Motor neuron (in vitro differentiated cells): ENCODE data around the gene NOBOX. TPM values are rescaled to one million over a fixed set of nuclear protein-coding genes. Genes with fewer than 3 reads are reported as not detected.
A peak's percentile ranks its signal among the peaks of the same experiment; 100 is the strongest.

Source experiments
- ATAC-seq, 8 experiments: fragments of 200-7000 bp; cut with Tn5 transposase; replicated peaks in 6 of 8; 2 replicates each; pipeline ENCODE4 v1.8.0; 2021; ENCODE audit warnings: mild to moderate bottlenecking in 8 of 8, moderate library complexity in 8 of 8
- H3K27ac ChIP-seq, 2 donors: fragments of 250-450 bp; sonication (Bioruptor Pico); 2 replicates each; pipeline ENCODE4 v1.9.0; 2021; ENCODE audit warnings: antibody characterized with exemption in 2 of 2, mild to moderate bottlenecking in 2 of 2, moderate library complexity in 1 of 2
- H3K4me1 ChIP-seq, 2 donors: fragments of 250-450 bp; sonication (Bioruptor Pico); replicated peaks in 1 of 2; 2 replicates each; pipeline ENCODE4 v1.6.1; 2021; ENCODE audit warnings: antibody characterized with exemption in 2 of 2, mild to moderate bottlenecking in 2 of 2, moderate library complexity in 1 of 2
- H3K4me3 ChIP-seq, 5 donors: fragments of 250-450 bp; sonication (Bioruptor Pico); 2 replicates each; pipeline ENCODE4 v1.9.0; 2021; ENCODE audit warnings: antibody characterized with exemption in 5 of 5, mild to moderate bottlenecking in 5 of 5, moderate library complexity in 4 of 5
- WGBS, 10 experiments: fragments of 450-650 bp; shearing (Covaris generic); methylation state at CpG; one replicate each; pipeline ENCODE4 v1.0.0; 2022; 5-methylcytosine and 5-hydroxymethylcytosine counted together
- in situ Hi-C, 9 experiments: fragments of 400-800 bp; cut with MboI; loops; one replicate each; pipeline ENCODE4 v1.15.0; 2021; ENCODE audit warnings: low sequenced_read_pairs in 9 of 9, low pct_unique_long_range_greater_than_20kb in 2 of 9; ENCODE audit not compliant: unreplicated experiment in 9 of 9
- total RNA-seq, 8 experiments: library from RNA; unstranded; fragments of 300-600 nt; gene quantifications; 2 replicates each; pipeline versions ENCODE4 v1.2.3 to v1.2.4, GENCODE V29; 2022

The NOBOX gene
- total RNA-seq, 8 experiments from 2014 or later = 0.28 to 0.31 TPM; not detected in 6

DNA sequence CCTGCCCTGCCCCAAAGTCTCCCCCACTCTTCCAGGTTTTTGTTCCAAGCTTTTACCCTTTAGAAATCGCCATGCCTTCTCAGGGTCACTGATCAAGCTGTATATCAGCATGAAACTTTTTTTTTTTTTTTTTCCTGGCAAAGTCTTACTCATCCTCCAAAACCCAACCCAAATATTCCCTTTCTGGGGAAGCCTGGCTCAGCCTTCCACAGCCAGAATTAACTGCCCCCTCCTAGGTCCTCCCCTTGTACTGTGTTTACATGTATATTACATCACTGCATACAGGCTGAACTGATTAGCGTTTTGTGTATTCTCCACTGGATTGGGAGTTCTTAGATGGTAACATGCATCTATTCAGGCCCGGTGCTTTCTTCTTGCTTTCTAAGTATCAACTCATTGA is 4.6 kb upstream of the NOBOX start:
- 0 to 100% (median 24%) methylated on average over 1 to 3 of the region's 3 CpGs; no CpG with 5 or more reads in 3 of the 10 experiments for WGBS, 10 experiments
- no peak overlapping the region for H3K4me3 ChIP-seq
- H3K27ac ChIP-seq = no peak overlapping the region
- in situ Hi-C loops = no loop called here
- peak in 3 of 8 experiments; percentile 19 to 95 (median 74) for ATAC-seq
- H3K4me1 ChIP-seq = peaks cover 0 to 5% of the 10 kb centered on the region in 2 donors

DNA sequence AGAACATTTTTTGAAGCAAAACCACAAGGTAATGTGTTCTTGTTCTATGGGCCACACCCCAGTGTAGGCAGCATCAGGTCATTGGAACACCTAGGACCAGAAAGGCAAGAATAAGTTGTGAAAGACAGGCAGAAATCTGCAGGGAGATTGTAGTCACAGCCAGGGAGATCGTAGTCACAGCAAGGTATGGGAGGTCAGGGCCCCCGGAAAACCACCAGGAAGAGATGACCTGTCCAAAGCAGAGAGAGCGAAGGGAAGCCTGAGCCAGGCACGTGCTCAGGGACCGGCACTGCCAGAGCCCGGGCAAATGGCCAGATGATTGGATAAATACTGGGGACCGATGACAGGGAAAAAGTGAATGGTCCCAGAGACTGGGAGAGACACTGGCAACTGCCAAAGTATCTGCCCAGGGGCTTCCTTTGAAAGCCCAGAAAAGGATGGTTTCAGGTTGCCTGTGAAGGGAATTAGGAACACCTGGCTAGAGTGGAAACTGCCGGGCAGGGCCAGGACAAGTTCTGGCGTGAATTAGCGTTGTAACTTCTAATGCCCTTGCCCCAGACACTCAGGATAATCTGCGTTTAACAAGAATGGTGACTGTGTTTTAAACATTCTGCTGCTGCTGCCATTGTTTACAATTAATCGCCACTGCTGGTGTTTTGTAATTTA is 3.9 kb upstream of the NOBOX start:
- H3K4me3 ChIP-seq = no peak overlapping the region
- H3K4me1 ChIP-seq = peaks cover 0 to 5% of the 10 kb centered on the region in 2 donors
- 10 to 100% (median 76%) methylated on average over 2 to 10 of the region's 12 CpGs for WGBS, 10 experiments
- ATAC-seq = no peak
- in situ Hi-C loops = no loop called here
- no peak overlapping the region for H3K27ac ChIP-seq

DNA sequence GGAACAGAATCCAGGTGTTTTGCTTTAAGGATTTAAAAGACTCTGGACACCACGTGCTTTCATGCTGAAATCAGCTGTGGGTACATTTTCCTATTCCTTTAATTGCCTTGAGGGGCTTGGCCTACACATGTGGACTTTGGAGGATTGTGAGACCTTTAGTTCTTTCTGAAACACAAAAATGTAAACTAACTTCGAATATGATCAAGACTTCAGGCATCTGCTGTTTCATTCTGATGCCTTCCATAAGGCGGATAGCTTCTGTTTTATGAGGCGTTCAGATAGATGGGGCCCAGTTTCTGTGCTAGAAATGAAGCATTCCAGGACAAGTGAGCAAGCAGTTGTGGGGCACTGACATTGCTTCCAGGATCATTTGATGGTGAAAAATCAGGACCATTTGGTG is 1.5 kb upstream of the NOBOX start:
- H3K4me1 ChIP-seq = no peaks in the 10 kb centered on the region
- H3K27ac ChIP-seq = no peak overlapping the region
- H3K4me3 ChIP-seq = no peak overlapping the region
- WGBS, 10 experiments = 0 to 93% (median 71%) methylated on average over 1 to 4 of the region's 4 CpGs; no CpG with 5 or more reads in 2 of the 10 experiments
- in situ Hi-C loops = no loop called here
- no peak for ATAC-seq

DNA sequence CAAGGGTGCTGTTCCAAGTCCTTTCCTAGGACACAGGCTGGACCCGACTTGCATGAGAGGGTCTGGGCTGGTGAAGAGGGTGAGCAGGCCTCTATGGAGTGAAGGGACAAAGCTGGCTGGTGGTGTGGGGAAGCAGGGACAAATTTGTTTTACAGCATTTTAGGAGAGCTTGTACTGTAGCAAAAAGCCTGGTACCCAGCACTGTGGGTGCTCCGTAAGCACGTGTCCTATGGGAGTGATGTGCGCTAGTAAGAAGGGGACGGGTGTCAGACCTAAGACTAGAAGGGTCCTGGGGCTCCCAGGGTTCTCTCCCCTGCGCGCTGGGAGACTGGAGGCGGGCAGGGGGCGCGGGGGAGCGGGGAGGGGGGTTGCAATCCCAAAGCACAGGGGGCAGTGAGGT is 391 bp downstream of the NOBOX start:
- Histone ChIP-seq H3K4me3 (no peak overlapping the region), H3K4me1 (no peaks in the 10 kb centered on the region), H3K27ac (no peak overlapping the region)
- WGBS, 10 experiments = 60 to 100% (median 60%) methylated on average over 1 of the region's 11 CpGs; no CpG with 5 or more reads in 6 of the 10 experiments
- ATAC-seq = no peak
- in situ Hi-C loops = no loop called here

DNA sequence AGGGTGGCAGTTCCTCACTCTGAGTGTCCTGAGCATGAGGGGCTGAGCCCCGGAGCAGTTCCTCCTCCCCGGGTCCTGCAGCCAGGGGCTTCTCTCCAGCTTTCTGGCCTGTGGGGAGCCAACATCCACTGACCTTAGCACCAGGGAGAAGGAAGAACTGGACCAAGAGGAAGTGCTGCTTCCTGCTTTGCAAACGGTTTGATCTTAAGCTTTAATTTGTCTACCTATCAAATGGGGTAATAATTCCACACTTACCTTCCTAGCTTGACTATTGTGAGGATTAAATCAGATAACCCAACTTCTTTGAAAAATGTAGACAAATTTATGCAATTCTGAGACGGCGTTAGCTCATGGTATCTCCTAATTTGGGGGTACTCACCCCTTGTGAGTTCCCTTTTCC is 2.0 kb downstream of the NOBOX start:
- no peak for ATAC-seq
- Histone ChIP-seq H3K27ac (no peak overlapping the region), H3K4me3 (no peak overlapping the region), H3K4me1 (no peaks in the 10 kb centered on the region)
- 0 to 86% (median 81%) methylated on average over 1 to 5 of the region's 5 CpGs; no CpG with 5 or more reads in 4 of the 10 experiments for WGBS, 10 experiments
- in situ Hi-C loops = no loop called here

DNA sequence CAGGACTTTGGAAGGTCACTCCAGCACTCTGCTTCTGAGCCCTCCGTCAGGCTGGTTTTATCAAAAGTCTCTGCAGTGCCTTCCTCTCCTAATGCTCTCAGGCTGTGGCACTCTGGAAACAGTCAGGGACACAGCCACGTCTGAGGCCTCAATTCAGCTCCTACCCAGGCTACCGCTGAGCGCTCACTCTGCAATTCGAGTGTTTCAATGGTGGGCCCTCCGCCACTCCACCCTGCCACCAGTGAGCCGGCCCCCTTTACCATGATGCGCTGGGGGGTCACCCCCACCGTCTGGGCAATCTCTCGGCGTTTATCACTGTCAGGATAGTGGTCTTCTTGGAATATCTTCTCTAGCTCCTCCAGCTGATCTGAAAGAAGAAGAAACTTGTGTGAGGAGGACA is 3.5 kb downstream of the NOBOX start:
- 40 to 90% (median 71%) methylated on average over 1 to 8 of the region's 11 CpGs; no CpG with 5 or more reads in 3 of the 10 experiments for WGBS, 10 experiments
- in situ Hi-C loops = no loop called here
- no peaks in the 10 kb centered on the region for H3K4me1 ChIP-seq
- H3K27ac ChIP-seq = no peak overlapping the region
- no peak overlapping the region for H3K4me3 ChIP-seq
- no peak for ATAC-seq

DNA sequence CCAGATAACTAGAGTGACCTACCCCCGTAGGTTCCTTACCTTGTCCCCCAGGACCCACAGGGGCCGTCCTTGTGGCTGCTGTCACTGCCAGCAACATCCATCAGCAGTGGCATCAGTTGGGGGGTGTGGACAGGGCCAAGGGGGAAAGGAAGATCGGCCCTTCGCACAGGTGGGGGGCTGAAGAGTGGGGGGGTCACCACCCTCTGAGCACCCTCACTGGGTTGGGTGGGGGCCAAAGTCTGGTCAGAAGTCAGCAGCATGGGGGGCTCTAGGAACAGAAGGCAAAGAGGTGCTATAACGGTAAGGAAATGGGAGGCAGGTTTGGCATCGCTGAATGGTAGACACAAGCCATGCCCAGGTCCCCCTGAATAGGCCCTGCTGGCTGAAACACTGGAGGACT is 4.6 kb downstream of the NOBOX start:
- 100% methylated on average over 1 of the region's 6 CpGs; no CpG with 5 or more reads in 9 of the 10 experiments for WGBS, 10 experiments
- no peak for ATAC-seq
- Histone ChIP-seq H3K4me1 (no peaks in the 10 kb centered on the region), H3K27ac (no peak overlapping the region), H3K4me3 (no peak overlapping the region)
- in situ Hi-C loops = no loop called here

DNA sequence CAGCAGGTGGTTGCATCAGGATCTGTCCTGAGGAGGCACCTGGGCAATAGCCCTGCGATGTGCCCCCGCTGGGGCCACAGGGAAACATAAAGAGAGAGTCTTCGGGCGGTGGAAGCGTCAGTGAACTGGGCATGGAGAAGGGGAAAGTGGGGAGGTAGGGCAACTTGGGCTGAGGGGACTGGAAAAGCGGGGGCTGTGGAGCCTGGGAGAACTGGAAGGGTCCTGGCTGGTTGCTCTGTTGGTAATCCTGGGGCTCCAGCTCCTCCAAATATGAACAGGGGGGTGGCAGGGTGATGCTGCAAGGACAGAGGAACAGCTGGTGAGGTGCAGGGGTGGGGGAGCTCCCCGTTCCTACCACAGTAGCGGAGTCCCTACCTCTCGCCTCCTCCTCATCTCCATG is 5.2 kb downstream of the NOBOX start:
- H3K4me1 ChIP-seq = no peaks in the 10 kb centered on the region
- no peak overlapping the region for H3K27ac ChIP-seq
- ATAC-seq = no peak
- WGBS, 10 experiments = 46 to 100% (median 78%) methylated on average over 1 to 5 of the region's 9 CpGs; no CpG with 5 or more reads in 4 of the 10 experiments
- no peak overlapping the region for H3K4me3 ChIP-seq
- in situ Hi-C loops = no loop called here

DNA sequence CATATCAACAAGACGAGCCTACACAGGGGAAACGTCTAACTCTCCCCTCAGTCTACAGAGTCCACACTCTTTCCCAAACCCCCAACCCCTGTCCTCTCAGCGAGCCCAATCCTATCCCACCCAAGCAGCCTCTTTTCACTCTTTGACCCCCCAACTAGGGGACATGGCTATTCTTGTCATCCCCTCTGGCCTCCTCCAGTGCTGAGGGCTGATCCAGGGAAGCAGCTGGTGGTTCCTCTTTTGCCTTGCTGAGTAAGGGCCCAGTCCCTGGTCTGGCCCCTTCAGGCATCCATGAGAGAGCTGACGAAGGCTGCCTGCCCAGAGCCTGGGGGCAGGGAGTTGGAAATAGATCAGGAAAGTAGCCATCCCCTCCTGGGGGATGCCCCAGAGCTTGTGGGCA is 6.4 kb downstream of the NOBOX start:
- in situ Hi-C loops = no loop called here
- 20 to 50% methylated on average over 1 of the region's 4 CpGs; no CpG with 5 or more reads in 8 of the 10 experiments for WGBS, 10 experiments
- H3K4me3 ChIP-seq = no peak overlapping the region
- H3K4me1 ChIP-seq = no peaks in the 10 kb centered on the region
- H3K27ac ChIP-seq = no peak overlapping the region
- no peak for ATAC-seq

DNA sequence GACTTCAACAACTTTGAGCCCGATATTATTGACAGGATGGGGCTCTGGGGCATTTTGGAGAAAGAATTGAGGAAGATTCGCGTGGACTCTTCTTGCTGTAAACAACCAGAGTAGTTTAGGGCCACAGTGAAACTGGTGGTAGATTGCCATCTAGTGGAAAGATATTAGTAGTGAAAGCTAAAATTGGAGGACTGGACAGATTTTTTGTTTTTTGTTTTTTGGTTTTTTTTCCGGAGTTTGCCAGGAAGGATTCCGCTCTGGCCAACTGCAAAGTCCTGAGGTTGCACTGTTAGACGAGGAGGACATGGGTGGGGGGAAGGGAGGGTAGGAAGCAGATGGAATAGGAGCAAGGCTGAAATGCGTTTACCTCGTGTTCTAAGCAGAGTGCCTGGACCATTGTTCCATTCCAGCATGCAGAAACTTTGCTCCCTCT is 11.7 kb downstream of the NOBOX start:
- in situ Hi-C loops = no loop called here

DNA sequence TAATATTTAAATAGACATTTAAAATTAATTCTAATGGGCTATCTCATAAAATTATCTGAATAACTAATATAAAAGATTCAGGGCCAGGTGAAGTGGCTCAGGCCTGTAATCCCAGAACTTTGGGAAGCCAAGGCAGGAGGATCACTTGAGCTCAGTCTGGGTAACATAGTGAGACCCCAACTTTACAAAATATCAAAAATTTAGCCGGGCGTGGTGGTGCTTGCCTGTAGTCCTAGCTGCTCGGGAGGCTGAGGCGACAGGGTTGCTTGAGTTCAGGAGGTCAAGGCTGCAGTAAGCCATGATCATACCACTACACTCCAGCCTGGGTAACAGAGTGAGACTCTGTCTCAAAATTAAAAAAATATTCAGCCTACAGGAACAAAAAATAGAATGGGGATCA is 12.5 kb downstream of the NOBOX start:
- H3K27ac ChIP-seq = no peak overlapping the region
- no peak for ATAC-seq
- no peaks in the 10 kb centered on the region for H3K4me1 ChIP-seq
- WGBS, 10 experiments = 80 to 100% (median 96%) methylated on average over 1 to 4 of the region's 4 CpGs; no CpG with 5 or more reads in 3 of the 10 experiments
- no peak overlapping the region for H3K4me3 ChIP-seq
- in situ Hi-C loops = no loop called here

More for the DNA sequence above, 11.7 kb downstream of the NOBOX start:
- H3K27ac ChIP-seq = no peak overlapping the region
- ATAC-seq = peak; percentile 42 to 87 (median 66)
- H3K4me3 ChIP-seq = no peak overlapping the region
- WGBS, 10 experiments = 0 to 36% (median 13%) methylated on average over 1 to 8 of the region's 8 CpGs
- no peaks in the 10 kb centered on the region for H3K4me1 ChIP-seq

DNA sequence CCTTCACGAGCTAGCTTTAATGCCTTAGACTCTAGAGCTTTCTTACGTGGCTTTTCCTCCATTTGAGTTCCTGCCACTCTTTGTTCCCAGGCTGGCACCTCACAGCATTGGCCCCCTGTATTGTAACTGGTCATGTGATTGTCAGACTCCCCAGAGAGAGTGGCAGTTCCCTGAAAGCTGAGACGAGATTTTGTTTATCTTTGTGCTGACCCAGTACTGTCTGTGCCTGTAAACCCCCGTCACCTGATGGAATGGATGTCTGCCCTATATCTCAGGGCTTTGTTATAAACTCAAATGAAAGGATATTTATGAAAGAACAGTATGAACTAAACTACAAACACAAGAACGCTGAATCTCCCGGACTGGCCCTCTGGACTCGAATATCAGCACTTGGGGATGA is 13.0 kb downstream of the NOBOX start:
- WGBS, 10 experiments = 28 to 100% (median 73%) methylated on average over 3 to 7 of the region's 7 CpGs; no CpG with 5 or more reads in 1 of the 10 experiments
- no peak for ATAC-seq
- no peak overlapping the region for H3K27ac ChIP-seq
- no peaks in the 10 kb centered on the region for H3K4me1 ChIP-seq
- no peak overlapping the region for H3K4me3 ChIP-seq
- in situ Hi-C loops = no loop called here

DNA sequence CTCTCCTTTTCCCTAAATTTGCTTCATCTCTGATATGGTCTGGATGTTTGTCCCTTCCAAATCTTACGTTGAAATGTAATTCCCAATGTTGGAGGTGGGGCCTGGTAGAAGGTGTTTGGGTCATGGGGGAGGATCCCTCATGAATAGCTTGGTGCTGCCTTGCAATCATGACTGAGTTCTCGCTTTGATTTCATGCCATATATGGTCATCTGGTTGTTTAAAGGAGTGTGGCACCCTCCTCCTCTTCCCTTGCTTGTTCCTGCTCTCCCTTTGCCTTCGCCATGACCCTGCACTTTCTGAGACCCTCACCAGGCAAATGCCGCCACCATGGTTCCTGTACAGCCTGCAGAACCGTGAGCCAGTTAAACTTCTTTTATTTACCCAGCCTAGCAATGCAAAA is 14.5 kb downstream of the NOBOX start:
- H3K4me1 ChIP-seq = no peaks in the 10 kb centered on the region
- in situ Hi-C loops = no loop called here
- 40 to 87% (median 74%) methylated on average over 1 to 4 of the region's 5 CpGs; no CpG with 5 or more reads in 1 of the 10 experiments for WGBS, 10 experiments
- no peak overlapping the region for H3K27ac ChIP-seq
- no peak overlapping the region for H3K4me3 ChIP-seq
- ATAC-seq = no peak

DNA sequence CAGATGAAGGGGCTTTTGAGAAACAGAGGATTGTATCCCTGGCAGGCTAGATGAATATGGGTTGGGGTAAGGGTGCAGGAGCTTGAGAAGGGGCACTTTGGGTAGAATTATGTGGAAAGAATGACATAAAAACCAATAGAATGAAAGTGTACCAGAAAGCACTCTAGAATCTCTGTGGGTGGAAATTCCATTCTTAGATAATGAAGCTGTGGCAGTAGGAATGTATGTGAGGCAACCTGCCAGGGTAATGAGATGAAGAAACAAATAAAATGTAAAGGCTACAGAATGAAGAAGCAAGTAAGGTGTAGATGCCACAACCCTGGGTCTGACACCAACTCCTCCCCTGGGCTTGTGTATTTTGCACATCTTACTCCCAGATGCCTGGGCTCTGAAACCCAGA is 16.8 kb downstream of the NOBOX start:
- in situ Hi-C loops = no loop called here

More for the DNA sequence above, 16.8 kb downstream of the NOBOX start:
- no peaks in the 10 kb centered on the region for H3K4me1 ChIP-seq
- no peak overlapping the region for H3K27ac ChIP-seq
- no peak for ATAC-seq
- H3K4me3 ChIP-seq = no peak overlapping the region
